HepG2 (cell line): ENCODE results near the gene ST8SIA1. TPM values are rescaled to one million over a fixed set of nuclear protein-coding genes. Genes with fewer than 3 reads are reported as not detected.

ENCODE experiments used
- ATAC-seq: fragments of 200-7000 bp; cut with Tn5 transposase; 3 replicates; pipeline ENCODE4 v1.9.1; 2020; ENCODE audit warnings: mild to moderate bottlenecking, moderate library complexity
- BruUV-seq: library from RNA; stranded (reverse); fragments of 400-500 nt; replicated peaks from 2 replicates; lab custom pipeline; 2021; lab: Mats Ljungman, UMichigan
- CTCF ChIA-PET: fragments of 300-600 bp; formaldehyde crosslinking; extraction: SDS; loops from one replicate; lab custom pipeline; 2021; ENCODE audit warnings: low total read pairs, inconsistent platforms, low intra/inter-chr PET ratio; lab: Yijun Ruan, JAX
- POLR2A ChIA-PET: fragments of 350-600 bp; sonication (Branson Sonifier 250); formaldehyde crosslinking; loops from one replicate; lab custom pipeline; 2020; ENCODE audit warnings: antibody characterized with exemption, inconsistent platforms; lab: Yijun Ruan, JAX
- DNase-seq: peaks from one replicate; pipeline ENCODE4 v3.0.0-alpha.2; 2015; ENCODE audit warnings: low spot score
- FAIRE-seq: peaks from 3 replicates; lab custom pipeline; 2011; peaks lifted over from hg19 to GRCh38; lab: Jason Lieb, UNC
- H2AFZ ChIP-seq: one replicate; pipeline ENCODE4 v1.6.1; 2011; ENCODE audit warnings: low read length, inconsistent platforms
- H3K27ac ChIP-seq: fragments of 300-600 bp; 3 replicates; pipeline ENCODE4 v1.8.0; 2011; ENCODE audit warnings: mixed run types, mild to moderate bottlenecking, mixed read lengths, low read length, inconsistent platforms; ENCODE audit not compliant: insufficient read depth; ENCODE audit errors: extremely low read length
- H3K27me3 ChIP-seq, 2 experiments: fragments of 200-600 bp in 1 of 2; 2 replicates in 1 of 2; 3 replicates in 1 of 2; pipeline versions ENCODE4 v1.6.0 to v1.8.0; 2011; ENCODE audit warnings: low read length in 2 of 2, mild to moderate bottlenecking in 2 of 2, moderate library complexity in 2 of 2, inconsistent platforms in 1 of 2; ENCODE audit not compliant: insufficient read depth in 2 of 2, control insufficient read depth in 1 of 2
- H3K36me3 ChIP-seq, 2 experiments: fragments of 200-600 bp in 1 of 2; replicated peaks in 1 of 2; 2 replicates in 1 of 2; 3 replicates in 1 of 2; pipeline versions ENCODE4 v1.5.1 to v1.8.0; 2011; ENCODE audit warnings: low read length in 2 of 2, inconsistent platforms in 1 of 2; ENCODE audit not compliant: insufficient read depth in 2 of 2, control insufficient read depth in 1 of 2
- H3K4me1 ChIP-seq: 2 replicates; pipeline ENCODE4 v1.5.1; 2012; ENCODE audit warnings: low read length, inconsistent platforms; ENCODE audit not compliant: insufficient read depth
- H3K4me2 ChIP-seq: 2 replicates; pipeline ENCODE4 v1.6.0; 2011; ENCODE audit warnings: low read depth, low read length, inconsistent platforms
- H3K4me3 ChIP-seq, 3 experiments: fragments of 200-600 bp in 1 of 3; sonication (generic), shearing (Covaris generic) in 1 of 3; replicated peaks in 1 of 3; 2 replicates each; pipeline ENCODE4 v1.5.1; 2011 to 2016; ENCODE audit warnings: low read length in 3 of 3, inconsistent platforms in 2 of 3, low read depth in 2 of 3, mild to moderate bottlenecking in 2 of 3, control low read depth in 1 of 3, mixed read lengths in 1 of 3; ENCODE audit not compliant: insufficient read depth in 1 of 3
- H3K79me2 ChIP-seq: one replicate; pipeline ENCODE4 v1.6.1; 2011; ENCODE audit warnings: low read length, inconsistent platforms; ENCODE audit not compliant: insufficient read depth
- H3K9ac ChIP-seq: 2 replicates; pipeline ENCODE4 v1.6.0; 2011; ENCODE audit warnings: mild to moderate bottlenecking, low read depth, low read length, inconsistent platforms; ENCODE audit not compliant: insufficient read depth
- H3K9me3 ChIP-seq: 2 replicates; pipeline ENCODE4 v1.5.1; 2012; ENCODE audit warnings: mild to moderate bottlenecking, low read length
- H4K20me1 ChIP-seq: 2 replicates; pipeline ENCODE4 v1.6.0; 2011; ENCODE audit warnings: inconsistent platforms, mild to moderate bottlenecking, low read length, moderate library complexity; ENCODE audit not compliant: insufficient read depth
- CBX5 ChIP-seq: sonication (generic); formaldehyde crosslinking; IDR thresholded peaks from 2 replicates; pipeline ENCODE4 v1.4.0; 2020; ENCODE audit warnings: missing genetic modification reagents, borderline replicate concordance
- EZH2 ChIP-seq: conservative IDR thresholded peaks from 2 replicates; pipeline ENCODE4 v1.6.1; 2012; ENCODE audit warnings: mild to moderate bottlenecking, low read depth, low read length, moderate library complexity
- FOXO1 ChIP-seq: sonication (generic); formaldehyde crosslinking; IDR thresholded peaks from 2 replicates; pipeline ENCODE4 v1.4.0; 2020; ENCODE audit warnings: missing genetic modification reagents
- NFKBIZ ChIP-seq: IDR thresholded peaks from 2 replicates; pipeline ENCODE4 v1.6.1; 2018; ENCODE audit warnings: missing genetic modification reagents, missing compliant biosample characterization
- RAD21 ChIP-seq: fragments of 450-650 bp; formaldehyde crosslinking; IDR thresholded peaks from 2 replicates; pipeline ENCODE4 v1.5.0; 2020; ENCODE audit warnings: mild to moderate bottlenecking
- REST ChIP-seq, 2 experiments: IDR thresholded peaks; 2 replicates each; pipeline ENCODE4 v1.6.1; 2011 to 2012; ENCODE audit warnings: low read length in 2 of 2, borderline replicate concordance in 1 of 2, low read depth in 1 of 2, mild to moderate bottlenecking in 1 of 2, moderate library complexity in 1 of 2
- SMYD3 ChIP-seq: sonication (generic); formaldehyde crosslinking; IDR thresholded peaks from 2 replicates; pipeline ENCODE4 v1.8.1; 2023; ENCODE audit warnings: mild to moderate bottlenecking, missing genetic modification reagents
- SP140L ChIP-seq: sonication (generic); formaldehyde crosslinking; IDR thresholded peaks from 2 replicates; pipeline ENCODE4 v1.4.0; 2020; ENCODE audit warnings: missing genetic modification reagents, borderline replicate concordance
- ZNF296 ChIP-seq: sonication (generic); formaldehyde crosslinking; conservative IDR thresholded peaks from 2 replicates; pipeline ENCODE4 v1.5.0; 2020; ENCODE audit warnings: mild to moderate bottlenecking, missing genetic modification reagents
- ZNF333 ChIP-seq: sonication (generic); formaldehyde crosslinking; IDR thresholded peaks from 2 replicates; pipeline ENCODE4 v1.4.0; 2020; ENCODE audit warnings: mild to moderate bottlenecking, missing genetic modification reagents, borderline replicate concordance
- WGBS: methylation state at CpG from one replicate; pipeline ENCODE4 v1.1.6; 2017; ENCODE audit warnings: low lambda C conversion rate; 5-methylcytosine and 5-hydroxymethylcytosine counted together
- in situ Hi-C: cut with HindIII; loops from 2 replicates; pipeline ENCODE4 v1.10.0; 2017; ENCODE audit warnings: low pct_unique_long_range_greater_than_20kb; ENCODE audit not compliant: extremely low pct_ligation_motif_present
- intact Hi-C: fragments of 100-400 bp; cut with micrococcal nuclease; formaldehyde crosslinking; loops from one replicate; pipeline ENCODE4 v1.10.0; 2022; ENCODE audit not compliant: unreplicated experiment
- polyA plus RNA-seq, 8 experiments: library from polyadenylated mRNA; depleted of rRNA in 3 of 8; stranded (reverse) in 7 of 8; unstranded in 1 of 8; fragments of >200 nt; fragmentation: Illumina TruSeq in 4 of 8; extraction: Trizol in 4 of 8; gene quantifications; 2 replicates each; pipeline versions ENCODE4 v1.2.1 to v1.2.3, GENCODE V29; 2011 to 2016; ENCODE audit warnings: low read depth in 4 of 8, missing spikeins in 1 of 8, mixed read lengths in 1 of 8; ENCODE audit not compliant: insufficient read depth in 1 of 8
- total RNA-seq, 5 experiments: library from RNA; depleted of rRNA; stranded (reverse); fragments of >200 nt; fragmentation: Illumina TruSeq; extraction: Trizol; gene quantifications; 2 replicates each; pipeline ENCODE4 v1.2.3, GENCODE V29; 2016; ENCODE audit warnings: low read depth in 1 of 5

ST8SIA1 gene
- total and polyA plus RNA-seq, 2 of the 13 experiments (the other 11 are each of a cell fraction or from before 2014, with no cell fraction given) = not detected

- ChIA-PET CTCF (no interaction called here), POLR2A (no interaction called here)
- ATAC-seq (no peak), FAIRE-seq (no peak), DNase-seq (no peak)
- H3K9ac ChIP-seq = no peak overlapping the region
- intact Hi-C loops (no loop called here), in situ Hi-C loops (no loop called here)
- no peaks in the 10 kb centered on the region for H3K9me3 ChIP-seq
- H3K4me3 ChIP-seq = no peak overlapping the region
- H3K4me2 ChIP-seq = no peak overlapping the region
- BruUV-seq = no TSS peak
- no peak overlapping the region for H2AFZ ChIP-seq
- no peaks in the 10 kb centered on the region for H3K27me3 ChIP-seq
- H3K4me1 ChIP-seq = no peaks in the 10 kb centered on the region
- no peak for TF ChIP-seq EZH2
- no peak for TF ChIP-seq NFKBIZ (CRISPR knock-in tag)
- TF ChIP-seq REST (IDR thresholded peaks at IDR 0.05; ENCODE audit: borderline replicate concordance in 1 of 2, low read depth in 1 of 2, low read length in 2 of 2) = no peak
- no peak for TF ChIP-seq SMYD3 (CRISPR knock-in tag)
- H3K27ac ChIP-seq = no peak overlapping the region
- no peaks in the 10 kb centered on the region for H4K20me1 ChIP-seq
- H3K36me3 ChIP-seq = no peaks in the 10 kb centered on the region
- no peaks in the 10 kb centered on the region for H3K79me2 ChIP-seq
Measured at GRCh38 chr12:22242726-22243125, 91.8 kb downstream of the ST8SIA1 start.

- intact Hi-C loops (no loop called here), in situ Hi-C loops (no loop called here)
- Histone ChIP-seq H3K79me2 (no peaks in the 10 kb centered on the region), H4K20me1 (no peaks in the 10 kb centered on the region), H3K36me3 (no peaks in the 10 kb centered on the region), H3K27ac (no peak overlapping the region), H3K27me3 (no peaks in the 10 kb centered on the region), H3K9ac (no peak overlapping the region), H2AFZ (no peak overlapping the region), H3K9me3 (no peaks in the 10 kb centered on the region), H3K4me2 (no peak overlapping the region), H3K4me1 (no peaks in the 10 kb centered on the region), H3K4me3 (no peak overlapping the region)
- ChIA-PET CTCF (no interaction called here), POLR2A (no interaction called here)
- FAIRE-seq (no peak), ATAC-seq (no peak), DNase-seq (no peak)
- BruUV-seq = no TSS peak
- TF ChIP-seq CBX5 (CRISPR knock-in tag) = no peak
- TF ChIP-seq FOXO1 (CRISPR knock-in tag) = no peak
- TF ChIP-seq ZNF296 = no peak
- TF ChIP-seq SP140L = no peak
- no peak for TF ChIP-seq RAD21 (CRISPR knock-in tag)
- TF ChIP-seq ZNF333 (CRISPR knock-in tag) = no peak
- WGBS = 18% methylated on average over 3 of the region's 3 CpGs
Measured at GRCh38 chr12:22238211-22238610, 96.3 kb downstream of the ST8SIA1 start.
